PC-3 (cell line): ENCODE measurements around the gene PTPRF. TPM values are rescaled to one million over a fixed set of nuclear protein-coding genes. Genes with fewer than 3 reads are reported as not detected.

Experiments
- ATAC-seq: fragments of 200-7000 bp; cut with Tn5 transposase; 2 replicates; pipeline ENCODE4 v1.9.1; 2020; ENCODE audit warnings: mild to moderate bottlenecking, moderate library complexity
- BruUV-seq: library from RNA; stranded (reverse); fragments of 400-500 nt; replicated peaks from 2 replicates; lab custom pipeline; 2021; lab: Mats Ljungman, UMichigan
- CTCF ChIA-PET: fragments of 300-600 bp; sonication (Branson Sonifier 250); formaldehyde crosslinking; loops from one replicate; lab custom pipeline; 2022; ENCODE audit warnings: antibody characterized with exemption; lab: Charles Lee
- POLR2A ChIA-PET: fragments of 300-600 bp; sonication (Branson Sonifier 250); formaldehyde crosslinking; loops from one replicate; lab custom pipeline; 2022; ENCODE audit warnings: antibody characterized with exemption; ENCODE audit not compliant: unreplicated experiment; lab: Charles Lee
- DNase-seq: peaks from one replicate; pipeline ENCODE4 v3.0.0-alpha.2; 2015
- H2AFZ ChIP-seq: fragments of 300-600 bp; sonication (generic); 2 replicates; pipeline ENCODE4 v1.6.0; 2016; ENCODE audit warnings: antibody characterized with exemption, low read length
- H3F3A ChIP-seq: fragments of 300-600 bp; sonication (generic); one replicate; pipeline ENCODE4 v1.6.0; 2017; ENCODE audit warnings: antibody characterized with exemption, low read length, control low read depth, mild to moderate bottlenecking; ENCODE audit not compliant: unreplicated experiment
- H3K27ac ChIP-seq: fragments of 300-600 bp; sonication (generic); 2 replicates; pipeline ENCODE4 v1.5.1; 2016; ENCODE audit warnings: mild to moderate bottlenecking, low read length
- H3K27me3 ChIP-seq: fragments of 300-600 bp; sonication (generic); 2 replicates; pipeline ENCODE4 v1.6.1; 2016; ENCODE audit warnings: low read length, mixed read lengths
- H3K36me3 ChIP-seq: fragments of 300-600 bp; sonication (generic); 2 replicates; pipeline ENCODE4 v1.6.1; 2016; ENCODE audit warnings: low read depth, mixed run types, low read length, mixed read lengths
- H3K4me1 ChIP-seq: fragments of 300-600 bp; sonication (generic); 2 replicates; pipeline ENCODE4 v1.5.1; 2016; ENCODE audit warnings: low read length; ENCODE audit not compliant: insufficient read depth
- H3K4me2 ChIP-seq: fragments of 300-600 bp; sonication (generic); 2 replicates; pipeline ENCODE4 v1.6.0; 2016; ENCODE audit warnings: low read length
- H3K4me3 ChIP-seq: fragments of 300-600 bp; sonication (generic); 2 replicates; pipeline ENCODE4 v1.5.1; 2016; ENCODE audit warnings: mild to moderate bottlenecking, low read length, mixed read lengths
- H3K79me2 ChIP-seq: fragments of 300-600 bp; sonication (generic); 2 replicates; pipeline ENCODE4 v1.6.1; 2017; ENCODE audit warnings: low read length, mixed read lengths
- H3K9ac ChIP-seq: fragments of 300-600 bp; sonication (generic); 2 replicates; pipeline ENCODE4 v1.6.0; 2016; ENCODE audit warnings: mild to moderate bottlenecking, low read length
- H3K9me2 ChIP-seq: fragments of 300-600 bp; sonication (generic); replicated peaks from 2 replicates; pipeline ENCODE4 v1.6.1; 2016; ENCODE audit warnings: mixed run types, low read length, mixed read lengths
- H3K9me3 ChIP-seq: fragments of 300-600 bp; sonication (generic); 2 replicates; pipeline ENCODE4 v1.6.1; 2016; ENCODE audit warnings: low read length, mixed read lengths
- H4K20me1 ChIP-seq: fragments of 300-600 bp; sonication (generic); 2 replicates; pipeline ENCODE4 v1.6.1; 2016; ENCODE audit warnings: low read length, mixed read lengths
- CTCF ChIP-seq: fragments of 300-600 bp; sonication (generic); conservative IDR thresholded peaks from 2 replicates; pipeline ENCODE4 v1.5.1; 2017; ENCODE audit warnings: antibody characterized with exemption, low read depth, mild to moderate bottlenecking, low read length
- EZH2 ChIP-seq: fragments of 300-600 bp; sonication (generic); IDR thresholded peaks from one replicate; pipeline ENCODE4 v1.6.1; 2017; ENCODE audit warnings: antibody characterized with exemption, mild to moderate bottlenecking, low read length; ENCODE audit not compliant: unreplicated experiment
- EZH2phosphoT487 ChIP-seq: fragments of 300-600 bp; sonication (generic); IDR thresholded peaks from 2 replicates; pipeline ENCODE4 v1.6.1; 2018; ENCODE audit warnings: mild to moderate bottlenecking, antibody characterized with exemption, low read length, borderline replicate concordance
- intact Hi-C: fragments of 100-400 bp; cut with micrococcal nuclease; formaldehyde crosslinking; loops from 2 replicates; pipeline ENCODE4 v1.9.0; 2023
- total RNA-seq: library from RNA; depleted of rRNA; stranded (reverse); fragments of >200 nt; gene quantifications from 2 replicates; pipeline ENCODE4 v1.2.3, GENCODE V29; 2014

The PTPRF gene
- total RNA-seq, 1 experiment from 2014 or later = 67.4 TPM

GRCh38 chr1:43588592-43588991 is 57.9 kb downstream of the PTPRF start:
- no peak overlapping the region for H3K4me2 ChIP-seq
- no peaks in the 10 kb centered on the region for H3K79me2 ChIP-seq
- H4K20me1 ChIP-seq = no peaks in the 10 kb centered on the region
- no peaks in the 10 kb centered on the region for H3F3A ChIP-seq
- intact Hi-C loops = no loop called here
- no peaks in the 10 kb centered on the region for H3K9me3 ChIP-seq
- no peak for ATAC-seq
- H3K4me1 ChIP-seq = no peaks in the 10 kb centered on the region
- H3K36me3 ChIP-seq = peaks cover 30% of the 10 kb centered on the region
- H3K27me3 ChIP-seq = no peaks in the 10 kb centered on the region
- no peak overlapping the region for H3K9ac ChIP-seq
- no peaks in the 10 kb centered on the region for H3K9me2 ChIP-seq
- H2AFZ ChIP-seq = no peak overlapping the region
- ChIA-PET POLR2A (no interaction called here), CTCF (no interaction called here)
- no peak for DNase-seq
- no TSS peak for BruUV-seq
- TF ChIP-seq EZH2 (no peak), CTCF (no peak), EZH2phosphoT487 (no peak)
- H3K27ac ChIP-seq = no peak overlapping the region
- no peak overlapping the region for H3K4me3 ChIP-seq

- Histone ChIP-seq H3K9me2 (no peaks in the 10 kb centered on the region), H3K27me3 (no peaks in the 10 kb centered on the region), H3K4me1 (no peaks in the 10 kb centered on the region), H3K9me3 (no peaks in the 10 kb centered on the region), H3K36me3 (peaks cover 30% of the 10 kb centered on the region), H2AFZ (no peak overlapping the region), H3F3A (no peaks in the 10 kb centered on the region), H4K20me1 (no peaks in the 10 kb centered on the region), H3K4me3 (no peak overlapping the region), H3K9ac (no peak overlapping the region), H3K79me2 (no peaks in the 10 kb centered on the region), H3K4me2 (no peak overlapping the region), H3K27ac (no peak overlapping the region)
- TF ChIP-seq EZH2phosphoT487 = no peak
- TF ChIP-seq EZH2 = no peak
- TF ChIP-seq CTCF = peak; percentile 53
- no TSS peak for BruUV-seq
- ATAC-seq (peak; percentile 51; the same call in 1 of the 2 replicates), DNase-seq (no peak)
- ChIA-PET POLR2A (no interaction called here), CTCF (no interaction called here)
- intact Hi-C loops = no loop called here
These were observed 59.8 kb downstream of the PTPRF start for GRCh38 chr1:43590388-43590925.

DNA sequence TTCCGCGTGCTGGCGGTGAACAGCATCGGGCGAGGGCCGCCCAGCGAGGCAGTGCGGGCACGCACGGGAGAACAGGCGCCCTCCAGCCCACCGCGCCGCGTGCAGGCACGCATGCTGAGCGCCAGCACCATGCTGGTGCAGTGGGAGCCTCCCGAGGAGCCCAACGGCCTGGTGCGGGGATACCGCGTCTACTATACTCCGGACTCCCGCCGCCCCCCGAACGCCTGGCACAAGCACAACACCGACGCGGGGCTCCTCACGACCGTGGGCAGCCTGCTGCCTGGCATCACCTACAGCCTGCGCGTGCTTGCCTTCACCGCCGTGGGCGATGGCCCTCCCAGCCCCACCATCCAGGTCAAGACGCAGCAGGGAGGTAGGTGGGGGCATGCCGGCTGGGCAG is 60.5 kb downstream of the PTPRF start:
- no peaks in the 10 kb centered on the region for H3K9me3 ChIP-seq
- H3K27me3 ChIP-seq = no peaks in the 10 kb centered on the region
- no peak overlapping the region for H3K4me2 ChIP-seq
- no peaks in the 10 kb centered on the region for H3K79me2 ChIP-seq
- H3F3A ChIP-seq = no peaks in the 10 kb centered on the region
- H3K9ac ChIP-seq = no peak overlapping the region
- ChIA-PET CTCF (no interaction called here), POLR2A (no interaction called here)
- no peak overlapping the region for H3K4me3 ChIP-seq
- no peak for ATAC-seq
- no peaks in the 10 kb centered on the region for H4K20me1 ChIP-seq
- no peak overlapping the region for H2AFZ ChIP-seq
- H3K27ac ChIP-seq = no peak overlapping the region
- BruUV-seq = no TSS peak
- TF ChIP-seq CTCF = no peak
- no peak for TF ChIP-seq EZH2phosphoT487
- no peak for TF ChIP-seq EZH2
- intact Hi-C loops = no loop called here
- H3K4me1 ChIP-seq = no peaks in the 10 kb centered on the region
- DNase-seq = no peak
- H3K36me3 ChIP-seq = peaks cover 30% of the 10 kb centered on the region
- H3K9me2 ChIP-seq = no peaks in the 10 kb centered on the region
